IMR-90 (cell line): ENCODE measurements around the gene GP5. TPM values are rescaled to one million over a fixed set of nuclear protein-coding genes. Genes with fewer than 3 reads are reported as not detected.
A peak's percentile ranks its signal among the peaks of the same experiment; 100 is the strongest.

Experiments used
- ATAC-seq: fragments of 200-7000 bp; cut with Tn5 transposase; 2 replicates; pipeline ENCODE4 v1.9.1; 2020; ENCODE audit warnings: low read depth, mild to moderate bottlenecking, moderate library complexity
- BruUV-seq: library from RNA; stranded (reverse); fragments of 400-500 nt; replicated peaks from 2 replicates; lab custom pipeline; 2021; lab: Mats Ljungman, UMichigan
- CTCF ChIA-PET: fragments of 300-600 bp; formaldehyde crosslinking; extraction: SDS; loops from one replicate; lab custom pipeline; 2021; ENCODE audit warnings: antibody characterized with exemption; lab: Yijun Ruan, JAX
- POLR2A ChIA-PET: fragments of 300-600 bp; sonication (Branson Sonifier 250); formaldehyde crosslinking; loops from one replicate; lab custom pipeline; 2022; ENCODE audit warnings: antibody characterized with exemption; ENCODE audit not compliant: unreplicated experiment; lab: Charles Lee
- DNase-seq: peaks from one replicate; pipeline ENCODE4 v3.0.0; 2013
- H2AFZ ChIP-seq: replicated peaks from 2 replicates; pipeline ENCODE3; 2013; ENCODE audit warnings: low read length, mild to moderate bottlenecking; ENCODE audit not compliant: poor library complexity
- H2AK5ac ChIP-seq: 2 replicates; pipeline ENCODE4 v1.6.1; 2013; ENCODE audit warnings: low read depth, low read length, inconsistent platforms
- H2AK9ac ChIP-seq: replicated peaks from 2 replicates; pipeline ENCODE3; 2013; ENCODE audit warnings: mild to moderate bottlenecking, low read depth, low read length, moderate library complexity; ENCODE audit not compliant: poor library complexity
- H2BK120ac ChIP-seq: 2 replicates; pipeline ENCODE4 v1.6.1; 2013; ENCODE audit warnings: low read depth, low read length, inconsistent platforms
- H2BK15ac ChIP-seq: 3 replicates; pipeline ENCODE4 v1.6.1; 2013; ENCODE audit warnings: low read depth, low read length, inconsistent platforms
- H2BK20ac ChIP-seq: 2 replicates; pipeline ENCODE4 v1.6.1; 2013; ENCODE audit warnings: low read depth, mild to moderate bottlenecking, inconsistent platforms, low read length, moderate library complexity
- H2BK5ac ChIP-seq: 2 replicates; pipeline ENCODE4 v1.6.1; 2013; ENCODE audit warnings: mild to moderate bottlenecking, low read depth, low read length, inconsistent platforms; ENCODE audit not compliant: poor library complexity, severe bottlenecking
- H3K14ac ChIP-seq: replicated peaks from 2 replicates; pipeline ENCODE4 v1.6.1; 2013; ENCODE audit warnings: low read depth, low read length, inconsistent platforms
- H3K18ac ChIP-seq: 2 replicates; pipeline ENCODE4 v1.6.1; 2013; ENCODE audit warnings: low read depth, low read length, control low read depth
- H3K23ac ChIP-seq: 2 replicates; pipeline ENCODE4 v1.6.1; 2013; ENCODE audit warnings: low read depth, low read length, inconsistent platforms
- H3K27ac ChIP-seq: 2 replicates; pipeline ENCODE4 v1.5.1; 2013; ENCODE audit warnings: mild to moderate bottlenecking, control low read depth, low read length; ENCODE audit not compliant: insufficient read depth
- H3K27me3 ChIP-seq: 2 replicates; pipeline ENCODE4 v1.6.1; 2013; ENCODE audit warnings: low read length; ENCODE audit not compliant: control insufficient read depth, insufficient read depth
- H3K36me3 ChIP-seq: 2 replicates; pipeline ENCODE4 v1.6.1; 2013; ENCODE audit warnings: low read length, mixed read lengths; ENCODE audit not compliant: control insufficient read depth, insufficient read depth
- H3K4ac ChIP-seq: 2 replicates; pipeline ENCODE4 v1.6.1; 2013; ENCODE audit warnings: low read depth, low read length, inconsistent platforms
- H3K4me1 ChIP-seq: 2 replicates; pipeline ENCODE4 v1.6.1; 2013; ENCODE audit warnings: low read length, mixed read lengths; ENCODE audit not compliant: control insufficient read depth, insufficient read depth
- H3K4me2 ChIP-seq: 2 replicates; pipeline ENCODE4 v1.6.1; 2013; ENCODE audit warnings: low read depth, mild to moderate bottlenecking, control low read depth, low read length, moderate library complexity
- H3K4me3 ChIP-seq: 2 replicates; pipeline ENCODE4 v1.5.1; 2013; ENCODE audit warnings: low read depth, mild to moderate bottlenecking, control low read depth, low read length, moderate library complexity; ENCODE audit not compliant: insufficient read depth
- H3K56ac ChIP-seq: 2 replicates; pipeline ENCODE4 v1.6.1; 2013; ENCODE audit warnings: low read length, inconsistent platforms; ENCODE audit not compliant: insufficient read depth; ENCODE audit errors: extremely low read depth
- H3K79me1 ChIP-seq, 2 experiments: 2 replicates each; pipeline ENCODE4 v1.6.1; 2013; ENCODE audit warnings: low read length in 2 of 2, inconsistent platforms in 1 of 2, low read depth in 1 of 2
- H3K9ac ChIP-seq: 2 replicates; pipeline ENCODE4 v1.6.1; 2013; ENCODE audit warnings: low read depth, low read length, control low read depth
- H3K9me1 ChIP-seq: 2 replicates; pipeline ENCODE4 v1.6.1; 2013; ENCODE audit warnings: low read length, inconsistent platforms; ENCODE audit not compliant: insufficient read depth
- H3K9me3 ChIP-seq: 2 replicates; pipeline ENCODE4 v1.6.1; 2013; ENCODE audit warnings: low read length; ENCODE audit not compliant: control insufficient read depth, insufficient read depth
- H4K20me1 ChIP-seq: 2 replicates; pipeline ENCODE4 v1.6.1; 2013; ENCODE audit warnings: low read length, inconsistent platforms; ENCODE audit not compliant: insufficient read depth
- H4K5ac ChIP-seq: 2 replicates; pipeline ENCODE4 v1.6.1; 2013; ENCODE audit warnings: mild to moderate bottlenecking, low read depth, low read length, control low read depth
- H4K8ac ChIP-seq, 2 experiments: 2 replicates each; pipeline ENCODE4 v1.6.1; 2013; ENCODE audit warnings: low read depth in 2 of 2, low read length in 2 of 2, control low read depth in 1 of 2, inconsistent platforms in 1 of 2
- H4K91ac ChIP-seq: 2 replicates; pipeline ENCODE4 v1.6.1; 2013; ENCODE audit warnings: low read depth, low read length, inconsistent platforms; ENCODE audit not compliant: insufficient read depth
- BHLHE40 ChIP-seq: fragments of 150-350 bp; IDR thresholded peaks from 2 replicates; pipeline ENCODE4 v1.6.1; 2016; ENCODE audit warnings: mild to moderate bottlenecking, low read depth, low read length
- CHD1 ChIP-seq: IDR thresholded peaks from 2 replicates; pipeline ENCODE4 v1.6.1; 2012; ENCODE audit warnings: low read depth, low read length, improper control_type of control experiment
- FOS ChIP-seq: fragments of 150-350 bp; IDR thresholded peaks from 2 replicates; pipeline ENCODE4 v1.6.1; 2016; ENCODE audit warnings: low read depth, low read length
- MAFK ChIP-seq: IDR thresholded peaks from 2 replicates; pipeline ENCODE4 v1.6.1; 2012; ENCODE audit warnings: low read depth, low read length, improper control_type of control experiment
- MAZ ChIP-seq: IDR thresholded peaks from 2 replicates; pipeline ENCODE4 v1.6.1; 2012; ENCODE audit warnings: low read depth, mild to moderate bottlenecking, low read length, improper control_type of control experiment, moderate library complexity, borderline replicate concordance
- MXI1 ChIP-seq: IDR thresholded peaks from 2 replicates; pipeline ENCODE4 v1.6.1; 2012; ENCODE audit warnings: low read depth, mild to moderate bottlenecking, low read length, moderate library complexity, borderline replicate concordance
- NFE2L2 ChIP-seq: fragments of 150-350 bp; IDR thresholded peaks from 2 replicates; pipeline ENCODE4 v1.6.1; 2016; ENCODE audit warnings: low read depth, mild to moderate bottlenecking, low read length
- POLR2A ChIP-seq: IDR thresholded peaks from 2 replicates; pipeline ENCODE4 v1.6.1; 2012; ENCODE audit warnings: mild to moderate bottlenecking, low read depth, low read length
- RAD21 ChIP-seq: IDR thresholded peaks from 2 replicates; pipeline ENCODE4 v1.6.1; 2012; ENCODE audit warnings: low read length, improper control_type of control experiment
- RFX5 ChIP-seq: IDR thresholded peaks from 2 replicates; pipeline ENCODE4 v1.8.0; 2012; ENCODE audit warnings: low read depth, mild to moderate bottlenecking, low read length, moderate library complexity
- SMC3 ChIP-seq: fragments of 150-350 bp; IDR thresholded peaks from 2 replicates; pipeline ENCODE4 v1.6.1; 2016; ENCODE audit warnings: low read depth, mild to moderate bottlenecking, antibody characterized with exemption, low read length, moderate library complexity
- WGBS, 2 experiments: methylation state at CpG; one replicate each; pipeline versions ENCODE4 v1.1.5 to v1.1.7; 2013; ENCODE audit warnings: missing lambda C conversion rate in 2 of 2; ENCODE audit not compliant: insufficient read length in 1 of 2; ENCODE audit errors: extremely low coverage in 2 of 2; 5-methylcytosine and 5-hydroxymethylcytosine counted together
- dilution Hi-C: fragments of 300-500 bp; cut with HindIII; formaldehyde crosslinking; loops from one replicate; pipeline ENCODE4 v1.14.3; 2018; ENCODE audit warnings: low sequenced_read_pairs; ENCODE audit not compliant: unreplicated experiment
- in situ Hi-C: fragments of 300-500 bp; cut with MboI; formaldehyde crosslinking; loops from 3 replicates; pipeline ENCODE4 v1.14.3; 2019; ENCODE audit warnings: low sequenced_read_pairs, inconsistent platforms, mixed read lengths
- intact Hi-C: fragments of 100-400 bp; cut with micrococcal nuclease; formaldehyde crosslinking; loops from 2 replicates; pipeline ENCODE4 v1.10.0; 2022
- polyA plus RNA-seq, 3 experiments: library from polyadenylated mRNA; depleted of rRNA; stranded (reverse); fragments of >200 nt; gene quantifications; 2 replicates each; pipeline ENCODE4 v1.2.3, GENCODE V29; 2012; ENCODE audit warnings: low replicate concordance in 1 of 3
- total RNA-seq: library from RNA; depleted of rRNA; stranded (reverse); fragments of >200 nt; gene quantifications from 2 replicates; pipeline ENCODE4 v1.2.3, GENCODE V29; 2012
- TF ChIP-seq, protein P1 (sequence below): fragments of 150-350 bp; IDR thresholded peaks from 2 replicates; pipeline ENCODE4 v1.6.1; 2016; ENCODE audit warnings: low read depth, mild to moderate bottlenecking, low read length, moderate library complexity, borderline replicate concordance
- TF ChIP-seq, protein P2 (sequence below): conservative IDR thresholded peaks from 2 replicates; pipeline ENCODE4 v1.5.1; 2012; ENCODE audit warnings: mild to moderate bottlenecking, low read depth, low read length, improper control_type of control experiment

Gene GP5
- total and polyA plus RNA-seq, 2 of the 4 experiments (the other 2 are of a cell fraction), result under 0.01 to 0.12 TPM

- Histone ChIP-seq H4K91ac (no peak overlapping the region), H3K79me1 (peaks cover 5 to 16% of the 10 kb centered on the region in 2 experiments; a peak in 3 of 4 replicates), H3K36me3 (peaks cover 15% of the 10 kb centered on the region), H3K14ac (no peak overlapping the region), H3K9ac (no peak overlapping the region), H3K23ac (no peak overlapping the region), H3K4me1 (peaks cover 6% of the 10 kb centered on the region), H2AFZ (no peak overlapping the region), H4K8ac (no peak overlapping the region), H3K4me2 (no peak overlapping the region), H3K9me3 (no peaks in the 10 kb centered on the region), H3K56ac (no peak overlapping the region), H2BK15ac (no peak overlapping the region), H2BK20ac (no peak overlapping the region), H3K9me1 (no peaks in the 10 kb centered on the region), H3K4ac (no peak overlapping the region), H3K18ac (no peak overlapping the region), H2BK120ac (no peak overlapping the region), H3K4me3 (no peak overlapping the region), H3K27me3 (no peaks in the 10 kb centered on the region), H2AK5ac (no peak overlapping the region), H4K5ac (no peak overlapping the region), H3K27ac (no peak overlapping the region), H4K20me1 (no peaks in the 10 kb centered on the region; the same call in 1 of the 2 replicates), H2AK9ac (no peak overlapping the region), H2BK5ac (no peak overlapping the region)
- ATAC-seq (no peak), DNase-seq (peak; percentile 59)
- CTCF ChIA-PET, result interaction anchor here (0.8 to 4.8 kb wide), 3 partner anchors 55 to 75 kb away, joined by 3 to 18 read pairs (median 4); no protein-coding TSS in a partner anchor
- intact Hi-C loops, result loop anchor here (2.0 to 10.0 kb wide), 2 partner anchors 271 to 625 kb away; partner anchors contain the start of gene HES1
- no TSS peak for BruUV-seq
- POLR2A ChIA-PET, result no interaction called here
- TF ChIP-seq BHLHE40 (no peak), CHD1 (no peak), POLR2A (no peak), NFE2L2 (no peak), MAFK (no peak), FOS (no peak), SMC3 (no peak), RFX5 (no peak), MAZ (no peak), MXI1 (no peak), RAD21 (no peak)
- TF ChIP-seq, protein P1, sequence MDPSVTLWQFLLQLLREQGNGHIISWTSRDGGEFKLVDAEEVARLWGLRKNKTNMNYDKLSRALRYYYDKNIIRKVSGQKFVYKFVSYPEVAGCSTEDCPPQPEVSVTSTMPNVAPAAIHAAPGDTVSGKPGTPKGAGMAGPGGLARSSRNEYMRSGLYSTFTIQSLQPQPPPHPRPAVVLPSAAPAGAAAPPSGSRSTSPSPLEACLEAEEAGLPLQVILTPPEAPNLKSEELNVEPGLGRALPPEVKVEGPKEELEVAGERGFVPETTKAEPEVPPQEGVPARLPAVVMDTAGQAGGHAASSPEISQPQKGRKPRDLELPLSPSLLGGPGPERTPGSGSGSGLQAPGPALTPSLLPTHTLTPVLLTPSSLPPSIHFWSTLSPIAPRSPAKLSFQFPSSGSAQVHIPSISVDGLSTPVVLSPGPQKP, result no peak
- TF ChIP-seq, protein P2, sequence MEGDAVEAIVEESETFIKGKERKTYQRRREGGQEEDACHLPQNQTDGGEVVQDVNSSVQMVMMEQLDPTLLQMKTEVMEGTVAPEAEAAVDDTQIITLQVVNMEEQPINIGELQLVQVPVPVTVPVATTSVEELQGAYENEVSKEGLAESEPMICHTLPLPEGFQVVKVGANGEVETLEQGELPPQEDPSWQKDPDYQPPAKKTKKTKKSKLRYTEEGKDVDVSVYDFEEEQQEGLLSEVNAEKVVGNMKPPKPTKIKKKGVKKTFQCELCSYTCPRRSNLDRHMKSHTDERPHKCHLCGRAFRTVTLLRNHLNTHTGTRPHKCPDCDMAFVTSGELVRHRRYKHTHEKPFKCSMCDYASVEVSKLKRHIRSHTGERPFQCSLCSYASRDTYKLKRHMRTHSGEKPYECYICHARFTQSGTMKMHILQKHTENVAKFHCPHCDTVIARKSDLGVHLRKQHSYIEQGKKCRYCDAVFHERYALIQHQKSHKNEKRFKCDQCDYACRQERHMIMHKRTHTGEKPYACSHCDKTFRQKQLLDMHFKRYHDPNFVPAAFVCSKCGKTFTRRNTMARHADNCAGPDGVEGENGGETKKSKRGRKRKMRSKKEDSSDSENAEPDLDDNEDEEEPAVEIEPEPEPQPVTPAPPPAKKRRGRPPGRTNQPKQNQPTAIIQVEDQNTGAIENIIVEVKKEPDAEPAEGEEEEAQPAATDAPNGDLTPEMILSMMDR, result no peak
- no CpG with 5 or more reads among the region's 2 CpGs for WGBS, 2 experiments
- dilution Hi-C loops, result no loop called here
- in situ Hi-C loops, result loop anchor here (5.0 kb wide), 1 partner anchor 68 kb away; no protein-coding TSS in a partner anchor
Observed at GRCh38 chr3:194405766-194406165, 6.7 kb upstream of the GP5 start.
